ENCODE measurements around the gene TTLL6.
A peak's percentile ranks its signal among the peaks of the same experiment; 100 is the strongest.

DNA sequence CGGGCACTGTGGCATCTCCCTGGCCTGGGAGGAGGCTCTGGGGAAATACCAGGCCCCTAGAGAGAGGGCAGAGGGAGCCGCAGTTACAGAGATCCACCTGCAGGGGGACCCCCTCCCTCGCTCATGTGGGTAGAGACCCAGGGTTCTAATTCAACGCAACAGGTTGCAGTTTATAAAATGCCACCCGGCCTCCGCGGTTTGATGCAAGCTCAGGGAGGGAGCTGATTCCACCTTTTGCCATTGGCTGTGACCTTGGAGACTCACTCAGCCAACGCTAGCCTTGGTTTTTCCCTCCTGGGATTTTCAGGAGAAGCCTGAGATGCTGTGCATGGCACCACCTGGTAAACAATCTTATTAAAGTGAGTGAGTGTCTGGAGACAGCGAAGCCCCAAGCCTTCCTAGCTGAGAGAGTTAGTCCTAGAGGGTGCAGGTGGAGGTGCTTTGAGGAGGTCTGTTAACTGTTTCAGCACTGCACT is 12.1 kb downstream of the TTLL6 start:
- TF ChIP-seq, protein P1, sequence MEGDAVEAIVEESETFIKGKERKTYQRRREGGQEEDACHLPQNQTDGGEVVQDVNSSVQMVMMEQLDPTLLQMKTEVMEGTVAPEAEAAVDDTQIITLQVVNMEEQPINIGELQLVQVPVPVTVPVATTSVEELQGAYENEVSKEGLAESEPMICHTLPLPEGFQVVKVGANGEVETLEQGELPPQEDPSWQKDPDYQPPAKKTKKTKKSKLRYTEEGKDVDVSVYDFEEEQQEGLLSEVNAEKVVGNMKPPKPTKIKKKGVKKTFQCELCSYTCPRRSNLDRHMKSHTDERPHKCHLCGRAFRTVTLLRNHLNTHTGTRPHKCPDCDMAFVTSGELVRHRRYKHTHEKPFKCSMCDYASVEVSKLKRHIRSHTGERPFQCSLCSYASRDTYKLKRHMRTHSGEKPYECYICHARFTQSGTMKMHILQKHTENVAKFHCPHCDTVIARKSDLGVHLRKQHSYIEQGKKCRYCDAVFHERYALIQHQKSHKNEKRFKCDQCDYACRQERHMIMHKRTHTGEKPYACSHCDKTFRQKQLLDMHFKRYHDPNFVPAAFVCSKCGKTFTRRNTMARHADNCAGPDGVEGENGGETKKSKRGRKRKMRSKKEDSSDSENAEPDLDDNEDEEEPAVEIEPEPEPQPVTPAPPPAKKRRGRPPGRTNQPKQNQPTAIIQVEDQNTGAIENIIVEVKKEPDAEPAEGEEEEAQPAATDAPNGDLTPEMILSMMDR (IDR thresholded peaks at IDR 0.05) = peak; percentile 90 to 96 (median 95)
- no peak for TF ChIP-seq POLR2A (IDR thresholded peaks at IDR 0.05; ENCODE audit: low read depth)

Data from esophagus muscularis mucosa (tissue), 3 donors.